COLO668 (cell line): Measurements from ENCODE around the gene GRK1.
A peak's percentile ranks its signal among the peaks of the same experiment; 100 is the strongest.

Experiments
- DNase-seq: peaks from one replicate; lab custom pipeline; 2025; ENCODE audit not compliant: unreplicated experiment; lab: John Stamatoyannopoulos, UW

The GRK1 gene

GRCh38 chr13:113632706-113633484 lies 34.1 kb upstream of the GRK1 start:
- DNase-seq = no peak

GRCh38 chr13:113633485-113633873 lies 33.5 kb upstream of the GRK1 start:
- DNase-seq = no peak

DNA sequence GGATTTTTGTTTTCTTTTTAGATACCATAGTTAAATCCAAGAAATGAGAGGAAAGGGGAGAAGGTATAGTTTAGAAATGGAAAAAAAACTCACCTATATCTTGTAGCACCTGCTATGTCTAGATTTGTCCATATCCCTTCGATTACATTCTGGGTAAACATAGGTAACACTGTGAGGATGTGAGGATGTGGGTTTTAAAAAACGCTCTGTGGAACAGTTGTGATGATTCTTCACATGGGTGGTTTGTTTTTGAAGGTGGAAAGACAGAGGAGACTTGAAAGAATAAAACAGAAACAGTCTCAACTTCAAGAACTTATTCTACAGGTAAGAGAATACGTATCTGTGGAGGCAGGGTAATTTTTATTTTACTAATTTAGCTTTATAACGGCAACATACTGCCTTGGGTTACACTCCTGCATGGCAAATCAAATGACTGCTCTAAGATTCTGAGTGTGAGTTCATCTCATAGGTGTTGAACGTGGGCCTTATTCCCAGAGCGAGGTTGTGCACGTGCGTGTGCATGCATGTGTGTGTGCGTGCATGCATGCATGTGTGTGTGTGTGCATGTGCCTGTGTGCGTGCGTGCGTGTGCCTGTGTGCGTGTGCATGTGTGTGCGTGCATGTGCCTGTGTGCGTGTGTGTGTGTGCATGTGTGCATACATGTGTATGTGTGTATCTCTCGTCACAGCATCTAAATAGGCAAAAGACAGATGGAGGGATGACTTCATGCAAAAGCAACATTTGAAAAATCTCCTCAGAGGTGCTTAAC lies 32.6 kb upstream of the GRK1 start:
- no peak for DNase-seq

- no peak for DNase-seq
Measured at GRCh38 chr13:113635048-113635420, 32.0 kb upstream of the GRK1 start.

DNA sequence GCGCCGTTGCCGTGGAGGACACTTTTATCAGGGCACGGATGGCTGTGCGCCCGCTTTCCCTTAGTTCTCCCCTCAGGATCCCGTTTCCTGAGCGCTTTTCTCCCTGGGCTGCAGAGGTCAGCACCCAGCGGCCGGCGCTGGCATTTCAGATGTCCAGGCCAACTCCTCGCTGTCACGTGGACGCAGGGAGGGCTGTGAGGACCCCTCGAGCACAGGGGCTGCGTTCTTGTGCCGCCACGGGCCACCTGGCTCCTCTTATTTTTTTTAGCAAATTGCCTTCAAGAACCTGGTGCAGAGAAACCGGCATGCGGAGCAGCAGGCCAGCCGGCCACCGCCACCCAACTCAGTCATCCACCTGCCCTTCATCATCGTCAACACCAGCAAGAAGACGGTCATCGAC lies 31.3 kb upstream of the GRK1 start:
- DNase-seq = no peak

- no peak for DNase-seq
Measured at GRCh38 chr13:113636266-113636963, 30.6 kb upstream of the GRK1 start.

- no peak for DNase-seq
Measured at GRCh38 chr13:113637262-113638160, 29.5 kb upstream of the GRK1 start.

DNA sequence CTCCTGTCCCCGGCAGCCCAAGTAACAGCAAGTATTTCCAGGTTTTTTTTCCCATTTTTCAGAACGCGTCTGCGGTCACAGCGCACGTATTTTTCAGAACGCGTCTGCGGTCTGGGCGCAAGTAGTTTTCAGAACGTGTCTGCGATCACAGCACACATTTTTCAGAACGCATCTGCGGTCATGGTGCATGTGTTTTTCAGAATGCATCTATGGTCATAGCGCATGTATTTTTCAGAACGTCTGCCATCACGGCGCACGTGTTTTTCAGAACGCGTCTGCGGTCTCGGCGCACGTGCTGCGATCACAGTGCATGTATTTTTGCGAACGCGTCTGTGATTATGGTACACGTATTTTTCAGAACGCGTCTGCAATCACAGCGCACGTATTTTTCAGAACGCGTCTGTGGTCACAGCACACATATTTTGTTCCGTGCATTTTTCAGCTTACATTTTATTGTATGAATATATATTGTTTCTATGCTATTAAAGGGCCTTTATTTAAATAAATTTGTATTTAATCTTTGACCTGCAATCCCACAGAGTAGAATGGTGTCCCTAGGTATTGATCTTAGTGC lies 28.8 kb upstream of the GRK1 start:
- no peak for DNase-seq

DNA sequence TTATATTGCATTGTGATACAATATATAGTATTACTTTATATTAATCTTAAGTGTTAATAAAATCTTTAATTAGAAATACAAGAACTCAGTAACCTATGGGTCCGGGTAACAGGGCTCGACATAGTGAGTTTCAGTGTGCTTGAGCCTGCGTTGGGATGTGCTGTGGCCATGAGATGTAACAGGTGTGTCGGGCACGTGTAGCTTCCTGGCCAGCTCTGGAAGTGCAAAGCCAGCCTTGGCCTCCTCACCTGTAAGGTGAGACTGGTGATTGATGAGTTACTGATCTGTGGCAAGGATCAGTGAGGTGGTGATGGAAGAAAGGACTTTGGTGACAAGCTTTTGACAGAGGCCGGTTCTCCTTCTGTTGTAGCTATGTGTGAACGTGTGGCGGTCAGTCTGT lies 28.2 kb upstream of the GRK1 start:
- no peak for DNase-seq

- no peak for DNase-seq
Measured at GRCh38 chr13:113639616-113640262, 27.3 kb upstream of the GRK1 start.

DNA sequence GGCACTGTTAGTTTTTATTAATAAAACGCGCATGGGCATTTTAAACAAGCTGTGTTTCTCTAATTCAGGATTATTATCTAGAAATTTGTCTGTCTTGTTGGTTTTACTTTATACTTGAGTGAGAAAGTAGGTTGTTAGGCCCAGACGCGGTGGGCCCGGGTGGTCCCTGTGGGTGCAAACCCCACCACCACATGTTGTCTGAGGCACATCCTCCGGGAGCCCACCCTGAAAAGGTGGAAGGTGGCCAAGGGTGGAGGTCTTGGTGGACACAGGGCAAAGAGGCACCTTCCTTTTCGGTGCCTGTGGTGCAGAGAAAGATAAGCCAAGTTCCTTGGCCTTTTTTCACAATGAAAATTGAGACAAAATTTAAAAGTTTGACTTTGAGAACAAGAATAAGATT lies 25.6 kb upstream of the GRK1 start:
- no peak for DNase-seq

DNA sequence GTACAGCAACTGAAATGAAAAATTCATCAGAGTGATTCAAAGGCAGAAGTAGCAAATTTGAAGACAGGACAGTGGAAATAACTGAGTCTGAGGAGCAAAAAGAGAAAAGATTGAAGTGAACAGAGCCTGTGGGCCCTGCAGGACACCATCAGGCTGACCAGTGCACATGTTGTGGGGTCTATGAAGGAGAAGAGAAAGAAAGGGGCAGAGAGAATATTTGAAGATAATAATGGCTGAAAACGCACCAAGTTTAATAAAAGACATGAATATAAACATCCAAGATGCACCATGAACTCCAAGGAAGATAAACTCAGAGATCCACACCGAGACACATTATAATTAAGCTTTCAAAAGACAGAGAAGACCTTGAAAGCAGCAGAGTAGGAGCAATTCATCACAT lies 24.5 kb upstream of the GRK1 start:
- DNase-seq = no peak

DNA sequence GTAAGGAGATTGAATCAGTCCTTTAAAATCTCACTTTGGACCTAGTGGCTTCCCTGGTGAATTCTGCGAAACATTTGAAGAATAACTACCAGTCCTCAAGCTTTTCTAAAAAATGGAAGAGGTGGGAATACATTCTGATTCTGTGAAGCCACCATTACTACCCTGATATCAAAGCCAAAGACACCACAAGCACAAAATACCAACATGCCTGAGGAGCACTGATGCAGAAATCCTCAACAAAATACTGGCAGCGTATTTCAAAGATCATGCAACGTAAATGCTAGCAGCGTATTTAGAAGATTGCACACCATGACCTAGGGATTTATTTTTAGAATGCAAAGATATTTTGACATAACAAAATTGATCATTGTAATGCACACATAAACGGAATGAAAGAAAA lies 23.4 kb upstream of the GRK1 start:
- no peak for DNase-seq

- no peak for DNase-seq
Measured at GRCh38 chr13:113644800-113645199, 22.2 kb upstream of the GRK1 start.

- no peak for DNase-seq
Measured at GRCh38 chr13:113645329-113645728, 21.7 kb upstream of the GRK1 start.

- peak; percentile 58 for DNase-seq
Measured at GRCh38 chr13:113646376-113646775, 20.6 kb upstream of the GRK1 start.

- no peak for DNase-seq
Measured at GRCh38 chr13:113646921-113647340, 20.1 kb upstream of the GRK1 start.

DNA sequence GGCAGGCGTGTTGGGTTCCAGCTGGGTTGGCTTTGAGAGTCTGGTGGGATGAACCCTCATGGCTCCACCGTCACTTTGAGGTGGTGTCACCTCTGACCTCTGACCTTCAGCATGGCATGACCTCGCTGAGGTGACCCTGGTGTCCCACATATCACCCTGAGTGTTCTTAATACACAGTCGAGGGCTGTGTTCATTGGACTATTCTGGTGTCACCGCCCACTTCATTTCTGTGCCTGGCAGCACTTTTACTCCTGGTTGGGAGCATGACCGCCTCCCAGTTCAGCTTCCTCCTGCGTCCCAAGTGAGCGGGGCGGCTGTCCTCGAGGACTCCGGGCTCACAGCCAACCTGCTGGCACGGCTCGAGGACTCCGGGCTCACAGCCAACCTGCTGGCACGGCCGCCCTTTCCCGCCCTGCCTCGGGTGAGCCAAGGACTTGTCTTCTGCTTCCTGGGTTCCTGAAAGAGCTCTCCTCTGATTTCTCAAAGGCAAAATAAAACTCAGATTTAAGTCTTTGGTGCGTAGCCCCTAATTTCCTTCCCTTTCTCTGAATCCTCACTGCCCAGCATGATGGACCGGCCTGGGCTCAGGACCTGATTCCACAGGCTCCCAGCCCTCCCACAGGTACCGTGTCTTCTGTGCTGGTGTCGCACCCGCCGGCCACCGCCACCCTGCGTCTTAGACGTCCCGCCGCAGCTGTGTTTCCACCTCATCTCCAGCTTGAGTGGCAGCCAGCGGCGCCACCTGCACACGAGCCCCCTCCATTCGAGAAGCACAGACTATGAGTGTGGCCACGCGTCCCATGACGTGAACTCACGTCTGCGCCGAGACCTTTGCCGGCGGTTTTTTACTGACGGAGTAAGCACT lies 19.4 kb upstream of the GRK1 start:
- DNase-seq = peak; percentile 97

DNA sequence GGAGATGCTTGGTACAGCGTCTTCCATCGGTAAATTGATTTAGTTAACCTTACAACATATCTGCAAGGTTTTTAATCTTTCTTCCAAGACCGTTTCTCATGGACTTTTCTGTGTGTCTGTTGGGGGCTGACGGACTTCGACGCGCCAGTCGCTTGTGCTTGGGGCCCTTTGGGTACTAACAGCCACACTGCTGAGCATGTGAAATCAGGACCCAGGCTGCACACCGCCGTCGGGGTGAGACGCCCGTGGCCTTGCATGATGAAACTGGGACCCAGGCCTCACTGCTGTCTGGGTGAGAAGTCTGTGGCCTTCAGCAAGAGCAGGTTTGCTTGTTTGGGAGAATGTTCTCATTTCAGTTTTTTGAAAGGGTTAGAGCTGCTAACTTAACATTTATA lies 18.8 kb upstream of the GRK1 start:
- no peak for DNase-seq
